ENCODE data around the gene PCGF3.

- TF ChIP-seq CTCF (IDR thresholded peaks at IDR 0.05; ENCODE audit: low read depth, low read length), result no peak
- no peak for TF ChIP-seq EZH2phosphoT487 (IDR thresholded peaks at IDR 0.05; ENCODE audit: low read depth)
Measured at GRCh38 chr4:803884-804283, 98.3 kb downstream of the PCGF3 start.

All from OCI-LY3 (cell line).